HEK293T (cell line): Measurements from ENCODE around the gene EXOC4.

Experiments used
- CTBP1 ChIP-seq: fragments of 450-650 bp; IDR thresholded peaks from 2 replicates; pipeline ENCODE4 v1.6.1; 2016; ENCODE audit warnings: borderline replicate concordance
- FOXA1 ChIP-seq: fragments of 450-650 bp; IDR thresholded peaks from 2 replicates; pipeline ENCODE4 v1.6.1; 2016; ENCODE audit warnings: mild to moderate bottlenecking
- FOXM1 ChIP-seq: fragments of 450-650 bp; IDR thresholded peaks from 2 replicates; pipeline ENCODE4 v1.6.1; 2017; ENCODE audit warnings: mild to moderate bottlenecking, borderline replicate concordance
- PKNOX1 ChIP-seq: fragments of 450-650 bp; IDR thresholded peaks from 2 replicates; pipeline ENCODE4 v1.6.1; 2016
- SUZ12 ChIP-seq: fragments of 450-650 bp; IDR thresholded peaks from 2 replicates; pipeline ENCODE4 v1.6.1; 2016; ENCODE audit warnings: mild to moderate bottlenecking

- TF ChIP-seq SUZ12 (no peak), CTBP1 (no peak), PKNOX1 (no peak), FOXA1 (no peak), FOXM1 (no peak)
These were observed 531.7 kb downstream of the EXOC4 start for GRCh38 chr7:133784486-133785001.
